ENCODE measurements around the gene SPDYE17. TPM values are rescaled to one million over a fixed set of nuclear protein-coding genes. Genes with fewer than 3 reads are reported as not detected.
"Not testable (repeated sequence)": the region's sequence is repeated elsewhere in the genome, so short reads cannot be mapped to it uniquely, and the experiment has no call there.

SPDYE17 gene
- total RNA-seq, 1 experiment from 2014 or later: not detected

GRCh38 chr7:77010074-77010680 lies 22.0 kb downstream of the SPDYE17 start:
- peak overlapping the region; percentile 24 to 50; a peak in 2 of 5 replicates for H3K4me3 Mint-ChIP-seq
- H3K23ac ChIP-seq (ENCODE audit: insufficient read length, low read depth, low read length); H2BK20ac ChIP-seq (ENCODE audit: low read depth, low read length, poor library complexity, severe bottlenecking); H3K9me3 ChIP-seq (ENCODE audit: control insufficient read depth, low read depth, low read length); H3K36me3 Mint-ChIP-seq (ENCODE audit: insufficient read depth in 1 of 3, low read depth in 3 of 3); H2AFZ ChIP-seq (ENCODE audit: low read length); H3K18ac ChIP-seq (ENCODE audit: insufficient read length, low read depth, low read length); H3K9ac ChIP-seq (ENCODE audit: extremely low read depth, insufficient read length, low read length); H3K27me3 Mint-ChIP-seq (ENCODE audit: low read depth); H2AK5ac ChIP-seq (ENCODE audit: insufficient read length, low read length); H3K4me1 ChIP-seq (ENCODE audit: insufficient read depth, low read length); H2BK120ac ChIP-seq (ENCODE audit: low read depth, low read length, poor library complexity, severe bottlenecking); H4K5ac ChIP-seq (ENCODE audit: insufficient read length, low read depth, low read length); H3T11ph ChIP-seq (ENCODE audit: low read length); H3K14ac ChIP-seq (ENCODE audit: insufficient read depth, low read length); H3K4ac ChIP-seq (ENCODE audit: low read depth, low read length); H4K91ac ChIP-seq (ENCODE audit: insufficient read length, low read depth, low read length); H2BK15ac ChIP-seq (ENCODE audit: low read depth, low read length); H3K4me1 Mint-ChIP-seq; H3K4me2 ChIP-seq (ENCODE audit: insufficient read depth, insufficient read length, low read length); H3K27ac ChIP-seq (ENCODE audit: insufficient read length, low read depth, low read length); H3K27me3 ChIP-seq (ENCODE audit: insufficient read depth, low read length); H2BK5ac ChIP-seq (ENCODE audit: insufficient read length, low read length); H3K79me2 ChIP-seq (ENCODE audit: insufficient read depth, low read length); H4K20me1 ChIP-seq (ENCODE audit: control insufficient read depth, insufficient read depth, insufficient read length); H2BK12ac ChIP-seq (ENCODE audit: insufficient read length, low read depth, low read length); H3K23me2 ChIP-seq (ENCODE audit: insufficient read length, low read depth, low read length, poor library complexity, severe bottlenecking); H3K9me3 Mint-ChIP-seq; H3K79me1 ChIP-seq (ENCODE audit: insufficient read depth, low read depth, low read length, poor library complexity, severe bottlenecking); H4K8ac ChIP-seq (replicated peaks; ENCODE audit: insufficient read length, low read depth, low read length); H3K56ac ChIP-seq (ENCODE audit: insufficient read length, low read depth, low read length): not testable (repeated sequence)
- peak; percentile 36 for DNase-seq
- peak overlapping the region in 2 of 3 experiments; percentile 66 to 87; a peak in 3 of 7 replicates for H3K27ac Mint-ChIP-seq
- no CpG with 5 or more reads among the region's 16 CpGs for WGBS (ENCODE audit: extremely low coverage, insufficient read length, low lambda C conversion rate)

DNA sequence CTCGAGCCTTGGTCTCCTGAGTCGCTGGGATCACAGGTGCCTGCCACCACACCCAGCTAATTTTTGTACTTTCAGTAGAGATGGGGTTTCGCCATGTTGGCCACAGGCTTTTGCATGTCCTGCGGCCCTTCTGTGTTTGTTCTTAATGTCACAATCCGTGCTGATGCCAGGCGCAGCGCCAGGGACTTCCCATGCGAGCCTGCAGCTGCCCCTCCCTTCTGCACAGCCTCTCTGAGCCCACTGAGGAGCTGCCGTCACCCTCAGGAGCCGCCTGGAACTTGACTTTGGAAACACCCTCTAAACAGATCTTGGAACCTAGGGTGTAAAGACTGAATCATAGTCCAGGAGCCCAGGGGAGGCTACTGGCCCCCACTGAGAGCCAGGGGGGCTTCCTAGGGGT lies 24.2 kb downstream of the SPDYE17 start:
- not testable (repeated sequence) for H4K5ac ChIP-seq (ENCODE audit: insufficient read length, low read depth, low read length); H2AK5ac ChIP-seq (ENCODE audit: insufficient read length, low read length); H3K27me3 ChIP-seq (ENCODE audit: insufficient read depth, low read length); H3K14ac ChIP-seq (ENCODE audit: insufficient read depth, low read length); H3K9ac ChIP-seq (ENCODE audit: extremely low read depth, insufficient read length, low read length); H3K36me3 Mint-ChIP-seq (ENCODE audit: insufficient read depth in 1 of 3, low read depth in 3 of 3); H3K56ac ChIP-seq (ENCODE audit: insufficient read length, low read depth, low read length); H3K9me3 ChIP-seq (ENCODE audit: control insufficient read depth, low read depth, low read length); H3K4me1 ChIP-seq (ENCODE audit: insufficient read depth, low read length); H3K23ac ChIP-seq (ENCODE audit: insufficient read length, low read depth, low read length); H2BK5ac ChIP-seq (ENCODE audit: insufficient read length, low read length); H3K4ac ChIP-seq (ENCODE audit: low read depth, low read length); H3K27ac ChIP-seq (ENCODE audit: insufficient read length, low read depth, low read length); H3K27ac Mint-ChIP-seq; H2BK12ac ChIP-seq (ENCODE audit: insufficient read length, low read depth, low read length); H2BK120ac ChIP-seq (ENCODE audit: low read depth, low read length, poor library complexity, severe bottlenecking); H3K18ac ChIP-seq (ENCODE audit: insufficient read length, low read depth, low read length); H3K23me2 ChIP-seq (ENCODE audit: insufficient read length, low read depth, low read length, poor library complexity, severe bottlenecking); H3K4me2 ChIP-seq (ENCODE audit: insufficient read depth, insufficient read length, low read length); H3K9me3 Mint-ChIP-seq; H4K20me1 ChIP-seq (ENCODE audit: control insufficient read depth, insufficient read depth, insufficient read length); H3K27me3 Mint-ChIP-seq (ENCODE audit: low read depth); H4K8ac ChIP-seq (replicated peaks; ENCODE audit: insufficient read length, low read depth, low read length); H4K91ac ChIP-seq (ENCODE audit: insufficient read length, low read depth, low read length); H3K4me1 Mint-ChIP-seq; H2AFZ ChIP-seq (ENCODE audit: low read length); H2BK15ac ChIP-seq (ENCODE audit: low read depth, low read length); H3K79me2 ChIP-seq (ENCODE audit: insufficient read depth, low read length); H3T11ph ChIP-seq (ENCODE audit: low read length); H2BK20ac ChIP-seq (ENCODE audit: low read depth, low read length, poor library complexity, severe bottlenecking); H3K79me1 ChIP-seq (ENCODE audit: insufficient read depth, low read depth, low read length, poor library complexity, severe bottlenecking); H3K4me3 Mint-ChIP-seq
- DNase-seq: peak; percentile 30
- WGBS (ENCODE audit: extremely low coverage, insufficient read length, low lambda C conversion rate): no CpG with 5 or more reads among the region's 10 CpGs

Data from H9 (cell line).